ENCODE data around the gene UBE4B. TPM values are rescaled to one million over a fixed set of nuclear protein-coding genes. Genes with fewer than 3 reads are reported as not detected.

Gene UBE4B
- total and polyA plus RNA-seq, 2 of the 13 experiments (the other 11 are each of a cell fraction or from before 2014, with no cell fraction given) = 15.2 to 24.8 TPM

GRCh38 chr1:10210841-10211804 is 178.4 kb downstream of the UBE4B start (continued):
- TF ChIP-seq USF2 (IDR thresholded peaks at IDR 0.05; ENCODE audit: low read depth, low read length) (no peak), USF2 (CRISPR knock-in tag; IDR thresholded peaks at IDR 0.05; ENCODE audit: borderline replicate concordance) (no peak), PHB2 (IDR thresholded peaks at IDR 0.05; ENCODE audit: partially characterized antibody) (no peak), ZFP37 (CRISPR knock-in tag; IDR thresholded peaks at IDR 0.05; ENCODE audit: borderline replicate concordance) (no peak), SIX4 (CRISPR knock-in tag; IDR thresholded peaks at IDR 0.05) (no peak), KAT7 (CRISPR knock-in tag; IDR thresholded peaks at IDR 0.05; ENCODE audit: borderline replicate concordance) (no peak), PAXIP1 (CRISPR knock-in tag; conservative IDR thresholded peaks at IDR 0.05) (0 out of 2 replicates have a peak, but pooled peaks have one; percentile 14), ZFP36 (IDR thresholded peaks at IDR 0.05; ENCODE audit: borderline replicate concordance, low read depth, low read length, partially characterized antibody) (no peak), ZNF629 (CRISPR knock-in tag; conservative IDR thresholded peaks at IDR 0.05) (no peak), ZNF34 (CRISPR knock-in tag; IDR thresholded peaks at IDR 0.05; ENCODE audit: borderline replicate concordance) (no peak), ZNF30 (CRISPR knock-in tag; IDR thresholded peaks at IDR 0.05) (no peak), ZNF232 (CRISPR knock-in tag; IDR thresholded peaks at IDR 0.05; ENCODE audit: borderline replicate concordance) (no peak), TRIM22 (IDR thresholded peaks at IDR 0.05) (no peak), EP300 (IDR thresholded peaks at IDR 0.05; ENCODE audit: low read depth in 2 of 2, low read length in 2 of 2) (no peak), EP300 (CRISPR knock-in tag; IDR thresholded peaks at IDR 0.05; ENCODE audit: borderline replicate concordance) (no peak), RFXAP (CRISPR knock-in tag; IDR thresholded peaks at IDR 0.05; ENCODE audit: borderline replicate concordance) (no peak), HOXA9 (CRISPR knock-in tag; IDR thresholded peaks at IDR 0.05; ENCODE audit: borderline replicate concordance) (no peak; the same call in 1 of the 2 replicates), DPF2 (CRISPR knock-in tag; IDR thresholded peaks at IDR 0.05; ENCODE audit: borderline replicate concordance, low read depth) (no peak), ADNP (CRISPR knock-in tag; IDR thresholded peaks at IDR 0.05) (no peak), NFIB (CRISPR knock-in tag; IDR thresholded peaks at IDR 0.05; ENCODE audit: borderline replicate concordance) (no peak)

Data from HepG2 (cell line).